HEK293 (cell line): ENCODE measurements around the gene FOXI2.

Experiments used
- CTCF ChIP-seq: fragments of 450-650 bp; formaldehyde crosslinking; IDR thresholded peaks from 2 replicates; pipeline ENCODE4 v1.5.1; 2016; ENCODE audit warnings: missing biosample characterization, missing genetic modification characterization
- HOXA7 ChIP-seq: sonication (generic); formaldehyde crosslinking; IDR thresholded peaks from 2 replicates; pipeline ENCODE4 v1.8.1; 2022; ENCODE audit warnings: missing genetic modification reagents, borderline replicate concordance
- MYNN ChIP-seq: fragments of 450-650 bp; formaldehyde crosslinking; IDR thresholded peaks from 2 replicates; pipeline ENCODE4 v1.5.1; 2016; ENCODE audit warnings: missing biosample characterization, missing genetic modification characterization, borderline replicate concordance
- REST ChIP-seq: fragments of 450-650 bp; formaldehyde crosslinking; IDR thresholded peaks from 2 replicates; pipeline ENCODE4 v1.5.1; 2016; ENCODE audit warnings: missing biosample characterization, missing genetic modification characterization
- ZBTB48 ChIP-seq: fragments of 450-650 bp; formaldehyde crosslinking; IDR thresholded peaks from 2 replicates; pipeline ENCODE4 v1.5.1; 2016; ENCODE audit warnings: missing biosample characterization, missing genetic modification characterization
- ZBTB7A ChIP-seq: fragments of 450-650 bp; formaldehyde crosslinking; IDR thresholded peaks from 2 replicates; pipeline ENCODE4 v1.5.1; 2016; ENCODE audit warnings: low read depth, missing biosample characterization, missing genetic modification characterization
- ZIC2 ChIP-seq: fragments of 450-650 bp; formaldehyde crosslinking; IDR thresholded peaks from 2 replicates; pipeline ENCODE4 v1.5.1; 2016; ENCODE audit warnings: missing biosample characterization, missing genetic modification characterization
- ZNF274 ChIP-seq, 2 experiments: fragments of 200-500 bp in 1 of 2; fragments of 450-650 bp in 1 of 2; sonication (Bioruptor generic) in 1 of 2; formaldehyde crosslinking in 1 of 2; IDR thresholded peaks; 2 replicates each; pipeline versions ENCODE4 v1.5.1 to v1.6.1; 2014 to 2016; ENCODE audit warnings: borderline replicate concordance in 1 of 2, inconsistent platforms in 1 of 2, low read length in 1 of 2, missing biosample characterization in 1 of 2, missing genetic modification characterization in 1 of 2
- ZNF558 ChIP-seq: fragments of 450-650 bp; formaldehyde crosslinking; IDR thresholded peaks from 2 replicates; pipeline ENCODE4 v1.5.1; 2016; ENCODE audit warnings: missing biosample characterization, missing genetic modification characterization
- ZNF580 ChIP-seq: fragments of 450-650 bp; formaldehyde crosslinking; IDR thresholded peaks from 2 replicates; pipeline ENCODE4 v1.5.1; 2016; ENCODE audit warnings: missing biosample characterization, missing genetic modification characterization
- ZNF664 ChIP-seq: fragments of 450-650 bp; formaldehyde crosslinking; IDR thresholded peaks from 2 replicates; pipeline ENCODE4 v1.5.1; 2016; ENCODE audit warnings: missing biosample characterization, missing genetic modification characterization
- ZNF768 ChIP-seq: fragments of 450-650 bp; formaldehyde crosslinking; IDR thresholded peaks from 2 replicates; pipeline ENCODE4 v1.5.1; 2018; ENCODE audit warnings: missing biosample characterization, mild to moderate bottlenecking, missing genetic modification characterization
- ZNF843 ChIP-seq: fragments of 450-650 bp; formaldehyde crosslinking; IDR thresholded peaks from 2 replicates; pipeline ENCODE4 v1.5.1; 2016; ENCODE audit warnings: missing biosample characterization, missing genetic modification characterization

- TF ChIP-seq CTCF (tag by site-specific recombination) (no peak), ZBTB48 (tag by site-specific recombination) (no peak), ZNF768 (tag by site-specific recombination) (no peak), REST (no peak), ZNF274 (IDR thresholded peaks at IDR 0.05; ENCODE audit: low read length) (no peak), ZNF274 (tag by site-specific recombination; IDR thresholded peaks at IDR 0.05; ENCODE audit: borderline replicate concordance) (no peak), ZNF558 (tag by site-specific recombination) (no peak), ZNF843 (tag by site-specific recombination) (no peak), HOXA7 (CRISPR knock-in tag) (no peak), ZNF664 (tag by site-specific recombination) (no peak), ZNF580 (no peak), ZIC2 (no peak), ZBTB7A (no peak), MYNN (tag by site-specific recombination) (no peak)
These were observed 617 bp upstream of the FOXI2 start for GRCh38 chr10:127736222-127736914.
